GM19395 (cell line): Measurements from ENCODE around the gene PRSS37.

Source experiments
- ATAC-seq: cut with Tn5 transposase; IDR thresholded peaks from one replicate; pipeline ENCODE4 v1.9.1; 2021; ENCODE audit warnings: mild to moderate bottlenecking, moderate library complexity; ENCODE audit not compliant: unreplicated experiment

PRSS37 gene

DNA sequence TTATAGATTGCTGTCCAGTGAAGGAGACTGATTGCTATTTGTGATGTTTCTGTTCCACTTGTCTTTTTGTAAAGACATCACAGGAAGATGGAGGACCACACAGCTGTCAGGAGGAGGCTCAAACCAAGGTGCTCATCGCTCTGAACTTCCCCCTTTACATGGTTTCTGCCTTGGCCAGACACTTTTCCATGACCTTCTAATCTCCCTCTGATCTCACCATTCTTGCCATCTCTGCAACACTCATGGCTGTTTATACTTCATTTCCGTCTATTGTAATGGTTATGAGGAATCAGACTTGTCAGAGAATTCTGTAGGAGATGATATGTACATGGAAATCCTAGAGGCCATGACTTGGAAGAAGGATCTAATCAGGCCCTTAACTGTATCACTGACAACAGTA is 53.0 kb downstream of the PRSS37 start:
- ATAC-seq, result no peak
